A673 (cell line): ENCODE measurements around the gene THUMPD3.

ENCODE experiments used
- CTCF ChIP-seq: fragments of 300-800, 200-600 bp; sonication (generic); conservative IDR thresholded peaks from 2 replicates; pipeline ENCODE4 v1.5.1; 2017; ENCODE audit warnings: low read depth, mild to moderate bottlenecking, antibody characterized with exemption, low read length, moderate library complexity, mixed read lengths
- EZH2 ChIP-seq: fragments of 200-600 bp; sonication (generic); IDR thresholded peaks from 2 replicates; pipeline ENCODE4 v1.6.1; 2017; ENCODE audit warnings: borderline replicate concordance, low read depth, mild to moderate bottlenecking, mixed read lengths, antibody characterized with exemption, low read length; ENCODE audit not compliant: poor library complexity, severe bottlenecking

GRCh38 chr3:9400616-9401015 is 37.8 kb downstream of the THUMPD3 start:
- TF ChIP-seq CTCF (no peak), EZH2 (no peak)
